Adrenal gland (tissue), 12 donors: ENCODE measurements around the gene KLC1. TPM values are rescaled to one million over a fixed set of nuclear protein-coding genes. Genes with fewer than 3 reads are reported as not detected.

Source experiments
- DNase-seq, 7 donors: peaks; one replicate each; pipeline ENCODE4 v3.0.0-alpha.2; 2019 to 2020
- H3K27ac ChIP-seq, 5 donors: fragments of 200-600 bp; sonication (generic) in 4 of 5; 1 replicate in 3 of 5; 2 replicates in 2 of 5; pipeline versions ENCODE4 v1.5.1 to v1.8.0; 2016 to 2020; ENCODE audit warnings: mild to moderate bottlenecking in 1 of 5
- H3K27me3 ChIP-seq: fragments of 200-600 bp; 2 replicates; pipeline ENCODE4 v1.8.0; 2021
- H3K36me3 ChIP-seq, 2 donors: fragments of 200-600 bp; replicated peaks in 1 of 2; 1 replicate in 1 of 2; 2 replicates in 1 of 2; pipeline versions ENCODE4 v1.5.1 to v1.8.0; 2018 to 2022
- H3K4me1 ChIP-seq, 2 donors: fragments of 200-600 bp; replicated peaks in 1 of 2; 1 replicate in 1 of 2; 2 replicates in 1 of 2; pipeline versions ENCODE4 v1.5.1 to v1.8.0; 2018 to 2021
- H3K4me3 ChIP-seq, 4 donors: fragments of 200-600 bp; sonication (generic) in 3 of 4; one replicate each; pipeline ENCODE4 v1.5.1; 2016 to 2018
- H3K9me3 ChIP-seq, 3 donors: fragments of 200-600 bp; sonication (generic) in 1 of 3; replicated peaks in 1 of 3; 1 replicate in 2 of 3; 2 replicates in 1 of 3; pipeline versions ENCODE4 v1.5.1 to v1.8.0; 2016 to 2021
- CTCF ChIP-seq, 6 experiments: fragments of 450-650 bp in 4 of 6; fragments of 200-600 bp in 2 of 6; sonication (generic) in 1 of 6; IDR thresholded peaks; 1 replicate in 5 of 6; 2 replicates in 1 of 6; pipeline versions ENCODE4 v1.5.1 to v1.8.0; 2016 to 2021; ENCODE audit warnings: antibody characterized with exemption in 6 of 6, mild to moderate bottlenecking in 2 of 6, moderate library complexity in 1 of 6
- POLR2A ChIP-seq, 2 donors: fragments of 450-650 bp; IDR thresholded peaks; one replicate each; pipeline ENCODE4 v1.6.1; 2017; ENCODE audit warnings: antibody characterized with exemption in 2 of 2, mild to moderate bottlenecking in 2 of 2, moderate library complexity in 1 of 2
- WGBS, 4 donors: extraction: QIAGEN DNeasy Blood & Tissue Kit in 2 of 4; methylation state at CpG; one replicate each; pipeline versions ENCODE4 v1.1.5 to v1.1.7; 2013 to 2017; 5-methylcytosine and 5-hydroxymethylcytosine counted together
- intact Hi-C, 2 donors: fragments of 100-400 bp; cut with DNase I; formaldehyde crosslinking; loops; one replicate each; pipeline versions ENCODE4 v1.14.1 to v1.15.0; 2022 to 2023
- polyA plus RNA-seq, 3 donors: library from polyadenylated mRNA; stranded (reverse); fragments of 200-250 nt in 2 of 3; fragments of 350-450 nt in 1 of 3; fragmentation: Illumina TruSeq in 1 of 3; extraction: RNeasy Lipid Tissue Mini Kit (QIAGEN cat#74804) in 1 of 3; gene quantifications; one replicate each; pipeline ENCODE4 v1.2.3, GENCODE V29; 2013 to 2014
- total RNA-seq, 9 donors: library from RNA; depleted of rRNA in 4 of 9; stranded (reverse); fragments of >200 nt in 4 of 9; fragments of 120-200 nt in 1 of 9; fragmentation: NEBNext Ultra II Directional in 1 of 9; extraction: Animal tissue kit (Norgen Biotek cat#: 25700) in 1 of 9; gene quantifications; one replicate each; pipeline versions ENCODE4 v1.1.0 to v1.2.4, GENCODE V29; 2013 to 2023
- donor health status: healthy with polysubstance abuse.
- donor health status: Bipolar disorder and iron deficiency.
- donor health status: DM: yes; HTN: yes; CAD: no.
- donor health status: DM: no; HTN: no; CAD: no.
- donor health status: DM: no; HTN: no; CAD: no.
- donor health status: DM: yes; HTN: yes; CAD: no.

The KLC1 gene
- total and polyA plus RNA-seq, 12 donors: 70.7 to 248 (median 125) TPM

- DNase-seq: no peak
- no peak for TF ChIP-seq POLR2A (IDR thresholded peaks at IDR 0.05)
- no peak for TF ChIP-seq CTCF (IDR thresholded peaks at IDR 0.05)
- intact Hi-C loops: no loop called here
- Histone ChIP-seq H3K27ac (no peak overlapping the region), H3K27me3 (no peaks in the 10 kb centered on the region), H3K36me3 (no peaks in the 10 kb centered on the region), H3K4me3 (no peak overlapping the region), H3K9me3 (no peaks in the 10 kb centered on the region), H3K4me1 (peaks cover 5 to 7% of the 10 kb centered on the region in 2 donors)
- WGBS, 4 donors: 69 to 84% (median 76%) methylated on average over 9 of the region's 9 CpGs
These were observed 81.9 kb downstream of the KLC1 start for GRCh38 chr14:103710771-103711377.

- peak overlapping the region in 2 of 5 donors; percentile 26 to 78 for H3K27ac ChIP-seq
- H3K9me3 ChIP-seq: no peaks in the 10 kb centered on the region
- no peak for TF ChIP-seq CTCF (IDR thresholded peaks at IDR 0.05)
- TF ChIP-seq POLR2A (IDR thresholded peaks at IDR 0.05): no peak
- no peak overlapping the region for H3K4me3 ChIP-seq
- intact Hi-C loops: no loop called here
- H3K36me3 ChIP-seq: no peaks in the 10 kb centered on the region
- peaks cover 5 to 12% of the 10 kb centered on the region in 2 donors for H3K4me1 ChIP-seq
- DNase-seq: peak in 2 of 7 donors; percentile 48 to 58
- H3K27me3 ChIP-seq: no peaks in the 10 kb centered on the region
- 41 to 61% (median 58%) methylated on average over 15 to 27 of the region's 27 CpGs for WGBS, 4 donors
These were observed 82.8 kb downstream of the KLC1 start for GRCh38 chr14:103711516-103712431.

GRCh38 chr14:103712633-103713247 is 83.7 kb downstream of the KLC1 start:
- WGBS, 4 donors: 84 to 93% (median 88%) methylated on average over 9 to 24 of the region's 24 CpGs
- H3K27ac ChIP-seq: peak overlapping the region in 1 of 5 donors; percentile 78
- H3K4me3 ChIP-seq: no peak overlapping the region
- no peaks in the 10 kb centered on the region for H3K36me3 ChIP-seq
- no peaks in the 10 kb centered on the region for H3K9me3 ChIP-seq
- no peak for TF ChIP-seq POLR2A (IDR thresholded peaks at IDR 0.05)
- no peak for TF ChIP-seq CTCF (IDR thresholded peaks at IDR 0.05)
- DNase-seq: no peak
- intact Hi-C loops: no loop called here
- H3K27me3 ChIP-seq: no peaks in the 10 kb centered on the region
- H3K4me1 ChIP-seq: peaks cover 5 to 14% of the 10 kb centered on the region in 2 donors
